ENCODE results near the gene CDK5.

DNA sequence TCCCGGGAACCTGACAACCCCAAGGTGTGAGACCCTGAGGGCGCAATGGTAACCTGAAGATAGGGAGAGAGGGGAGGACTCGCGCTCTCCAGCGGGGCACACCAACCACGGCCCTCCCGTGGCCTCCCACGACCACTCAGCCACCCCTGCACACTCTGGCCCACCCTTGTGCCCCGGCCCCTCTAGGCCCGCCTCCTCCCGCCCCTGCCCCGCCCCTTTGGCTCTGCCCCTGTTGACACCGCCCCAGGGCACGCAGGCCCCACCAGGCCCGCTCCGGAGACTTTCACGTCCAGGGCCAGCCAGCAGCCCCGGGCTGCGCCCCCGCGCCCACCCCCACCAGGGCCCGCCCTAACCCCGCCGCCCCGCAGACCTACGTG is 44.4 kb downstream of the CDK5 start:
- TF ChIP-seq POLR2A (IDR thresholded peaks at IDR 0.05): no peak
- TF ChIP-seq, protein P1, sequence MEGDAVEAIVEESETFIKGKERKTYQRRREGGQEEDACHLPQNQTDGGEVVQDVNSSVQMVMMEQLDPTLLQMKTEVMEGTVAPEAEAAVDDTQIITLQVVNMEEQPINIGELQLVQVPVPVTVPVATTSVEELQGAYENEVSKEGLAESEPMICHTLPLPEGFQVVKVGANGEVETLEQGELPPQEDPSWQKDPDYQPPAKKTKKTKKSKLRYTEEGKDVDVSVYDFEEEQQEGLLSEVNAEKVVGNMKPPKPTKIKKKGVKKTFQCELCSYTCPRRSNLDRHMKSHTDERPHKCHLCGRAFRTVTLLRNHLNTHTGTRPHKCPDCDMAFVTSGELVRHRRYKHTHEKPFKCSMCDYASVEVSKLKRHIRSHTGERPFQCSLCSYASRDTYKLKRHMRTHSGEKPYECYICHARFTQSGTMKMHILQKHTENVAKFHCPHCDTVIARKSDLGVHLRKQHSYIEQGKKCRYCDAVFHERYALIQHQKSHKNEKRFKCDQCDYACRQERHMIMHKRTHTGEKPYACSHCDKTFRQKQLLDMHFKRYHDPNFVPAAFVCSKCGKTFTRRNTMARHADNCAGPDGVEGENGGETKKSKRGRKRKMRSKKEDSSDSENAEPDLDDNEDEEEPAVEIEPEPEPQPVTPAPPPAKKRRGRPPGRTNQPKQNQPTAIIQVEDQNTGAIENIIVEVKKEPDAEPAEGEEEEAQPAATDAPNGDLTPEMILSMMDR (IDR thresholded peaks at IDR 0.05): no peak

All from esophagus squamous epithelium (tissue), 4 donors.